ENCODE data around the gene AGXT2. TPM values are rescaled to one million over a fixed set of nuclear protein-coding genes. Genes with fewer than 3 reads are reported as not detected.

Gene AGXT2
- total RNA-seq, 1 experiment from 2014 or later, result not detected

DNA sequence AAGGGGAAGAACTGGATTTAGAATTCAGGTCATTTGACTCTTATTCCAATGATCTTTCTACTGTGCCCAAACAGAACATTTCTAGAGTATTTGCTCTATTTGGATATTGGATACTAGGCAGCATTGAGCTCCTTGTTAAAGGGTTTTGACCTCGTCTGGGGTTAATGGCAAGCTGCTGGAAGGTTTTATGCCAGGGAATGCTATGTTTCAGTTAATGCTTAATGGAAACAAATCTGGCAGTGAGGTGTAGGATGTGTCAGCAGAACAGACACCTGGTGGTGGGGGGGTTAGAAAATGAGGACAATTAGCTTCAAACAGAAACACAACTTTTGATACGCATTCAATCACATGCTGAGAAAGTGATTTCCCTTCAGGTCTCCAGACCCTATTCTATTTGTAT, 51.5 kb downstream of the AGXT2 start:
- Histone ChIP-seq H3K36me3 (ENCODE audit: control insufficient read depth in 1 of 2, insufficient read depth in 2 of 2, low read length in 2 of 2) (no peaks in the 10 kb centered on the region), H3K4me3 (replicated peaks in 1 of 2; ENCODE audit: low read depth in 1 of 2, low read length in 2 of 2) (no peak overlapping the region), H3K9me2 (ENCODE audit: insufficient read depth) (no peaks in the 10 kb centered on the region), H2AFZ (ENCODE audit: low read depth, low read length, poor library complexity, severe bottlenecking) (no peak overlapping the region), H3K4me1 (ENCODE audit: control insufficient read depth in 1 of 2, insufficient read depth in 2 of 2, low read length in 2 of 2) (no peaks in the 10 kb centered on the region), H3K9ac (ENCODE audit: low read length) (no peak overlapping the region), H3K4me2 (ENCODE audit: low read length) (no peak overlapping the region), H3K9me3 (ENCODE audit: control insufficient read depth in 1 of 2, insufficient read depth in 1 of 2, low read depth in 1 of 2, low read length in 2 of 2) (no peaks in the 10 kb centered on the region), H3K27me3 (ENCODE audit: insufficient read depth, low read length) (peaks cover 15% of the 10 kb centered on the region), H3K27ac (ENCODE audit: low read depth, low read length) (no peak overlapping the region), H3K79me2 (ENCODE audit: insufficient read depth, low read length) (no peaks in the 10 kb centered on the region), H4K20me1 (ENCODE audit: insufficient read depth) (no peaks in the 10 kb centered on the region)
- ATAC-seq, result no peak
- POLR2A ChIA-PET, result no interaction called here
- TF ChIP-seq, protein P1, sequence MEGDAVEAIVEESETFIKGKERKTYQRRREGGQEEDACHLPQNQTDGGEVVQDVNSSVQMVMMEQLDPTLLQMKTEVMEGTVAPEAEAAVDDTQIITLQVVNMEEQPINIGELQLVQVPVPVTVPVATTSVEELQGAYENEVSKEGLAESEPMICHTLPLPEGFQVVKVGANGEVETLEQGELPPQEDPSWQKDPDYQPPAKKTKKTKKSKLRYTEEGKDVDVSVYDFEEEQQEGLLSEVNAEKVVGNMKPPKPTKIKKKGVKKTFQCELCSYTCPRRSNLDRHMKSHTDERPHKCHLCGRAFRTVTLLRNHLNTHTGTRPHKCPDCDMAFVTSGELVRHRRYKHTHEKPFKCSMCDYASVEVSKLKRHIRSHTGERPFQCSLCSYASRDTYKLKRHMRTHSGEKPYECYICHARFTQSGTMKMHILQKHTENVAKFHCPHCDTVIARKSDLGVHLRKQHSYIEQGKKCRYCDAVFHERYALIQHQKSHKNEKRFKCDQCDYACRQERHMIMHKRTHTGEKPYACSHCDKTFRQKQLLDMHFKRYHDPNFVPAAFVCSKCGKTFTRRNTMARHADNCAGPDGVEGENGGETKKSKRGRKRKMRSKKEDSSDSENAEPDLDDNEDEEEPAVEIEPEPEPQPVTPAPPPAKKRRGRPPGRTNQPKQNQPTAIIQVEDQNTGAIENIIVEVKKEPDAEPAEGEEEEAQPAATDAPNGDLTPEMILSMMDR (IDR thresholded peaks at IDR 0.05 in 2 of 3, conservative IDR thresholded peaks at IDR 0.05 in 1 of 3; ENCODE audit: borderline replicate concordance in 1 of 3, insufficient read depth in 1 of 3, low read depth in 2 of 3, low read length in 2 of 3), result no peak
- TF ChIP-seq EZH2phosphoT487 (IDR thresholded peaks at IDR 0.05; ENCODE audit: borderline replicate concordance), result no peak
- no TSS peak for BruUV-seq (replicated peaks)
- no peak for DNase-seq (ENCODE audit: low read depth, low spot score)
- CTCF ChIA-PET, result no interaction called here
- RAD21 ChIA-PET (ENCODE audit: low non-redundant PET in 1 of 2, low total read pairs in 2 of 2, uncharacterized antibody in 2 of 2, unreplicated experiment in 2 of 2), result no interaction called here
- intact Hi-C loops (cut with micrococcal nuclease), result no loop called here

DNA sequence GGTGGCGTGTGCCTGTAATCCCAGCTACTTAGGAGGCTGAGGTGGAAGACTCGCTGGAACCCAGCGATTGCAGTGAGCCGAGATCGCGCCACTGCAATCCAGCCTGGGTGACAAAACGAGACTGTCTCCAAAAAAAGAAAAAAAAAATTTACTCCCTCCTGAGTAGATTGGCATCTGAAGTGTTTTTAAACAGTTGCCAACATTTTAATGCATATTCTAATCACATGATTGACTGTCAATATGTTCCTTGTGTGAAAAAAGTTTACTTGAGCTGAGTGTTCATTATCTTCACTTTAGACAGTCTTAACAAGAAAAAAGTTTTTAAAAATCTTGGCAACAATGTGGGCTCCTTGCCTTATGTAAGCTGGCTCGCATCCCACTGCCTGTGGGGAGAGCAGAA, 53.8 kb downstream of the AGXT2 start:
- H3K4me2 ChIP-seq (ENCODE audit: low read length), result no peak overlapping the region
- H3K9ac ChIP-seq (ENCODE audit: low read length), result no peak overlapping the region
- H3K36me3 ChIP-seq (ENCODE audit: control insufficient read depth in 1 of 2, insufficient read depth in 2 of 2, low read length in 2 of 2), result no peaks in the 10 kb centered on the region
- no peaks in the 10 kb centered on the region for H3K79me2 ChIP-seq (ENCODE audit: insufficient read depth, low read length)
- no peak overlapping the region for H2AFZ ChIP-seq (ENCODE audit: low read depth, low read length, poor library complexity, severe bottlenecking)
- no peak overlapping the region for H3K27ac ChIP-seq (ENCODE audit: low read depth, low read length)
- no peaks in the 10 kb centered on the region for H3K4me1 ChIP-seq (ENCODE audit: control insufficient read depth in 1 of 2, insufficient read depth in 2 of 2, low read length in 2 of 2)
- H4K20me1 ChIP-seq (ENCODE audit: insufficient read depth), result no peaks in the 10 kb centered on the region
- ATAC-seq (no peak), DNase-seq (ENCODE audit: low read depth, low spot score) (no peak)
- ChIA-PET CTCF (interaction anchor here (3.7 kb wide), 1 partner anchor 10 kb away, joined by 18 read pairs; no protein-coding TSS in a partner anchor), POLR2A (no interaction called here), RAD21 (ENCODE audit: low non-redundant PET in 1 of 2, low total read pairs in 2 of 2, uncharacterized antibody in 2 of 2, unreplicated experiment in 2 of 2) (no interaction called here)
- H3K4me3 ChIP-seq (replicated peaks in 1 of 2; ENCODE audit: low read depth in 1 of 2, low read length in 2 of 2), result no peak overlapping the region
- H3K27me3 ChIP-seq (ENCODE audit: insufficient read depth, low read length), result peaks cover 15% of the 10 kb centered on the region
- no peaks in the 10 kb centered on the region for H3K9me2 ChIP-seq (ENCODE audit: insufficient read depth)
- intact Hi-C loops (cut with micrococcal nuclease), result no loop called here
- no TSS peak for BruUV-seq (replicated peaks)
- H3K9me3 ChIP-seq (ENCODE audit: control insufficient read depth in 1 of 2, insufficient read depth in 1 of 2, low read depth in 1 of 2, low read length in 2 of 2), result no peaks in the 10 kb centered on the region
- TF ChIP-seq EZH2 (IDR thresholded peaks at IDR 0.05) (no peak), POLR2A (IDR thresholded peaks at IDR 0.05; ENCODE audit: borderline replicate concordance, extremely low read depth, insufficient read depth, insufficient read length) (no peak), YY1 (IDR thresholded peaks at IDR 0.05; ENCODE audit: extremely low read depth, insufficient replicate concordance, low read depth, low read length) (no peak), CEBPB (IDR thresholded peaks at IDR 0.05; ENCODE audit: low read depth) (no peak), FOSL1 (IDR thresholded peaks at IDR 0.05; ENCODE audit: low read depth) (no peak), SRF (IDR thresholded peaks at IDR 0.05; ENCODE audit: low read depth) (no peak), RAD21 (IDR thresholded peaks at IDR 0.05; ENCODE audit: low read depth) (no peak), ZFX (IDR thresholded peaks at IDR 0.05) (no peak), ELF1 (IDR thresholded peaks at IDR 0.05; ENCODE audit: borderline replicate concordance, low read depth) (no peak), SIN3A (IDR thresholded peaks at IDR 0.05; ENCODE audit: low read depth) (no peak), CBX3 (IDR thresholded peaks at IDR 0.05; ENCODE audit: low read depth) (no peak), EZH2phosphoT487 (IDR thresholded peaks at IDR 0.05; ENCODE audit: borderline replicate concordance) (no peak), EGR1 (IDR thresholded peaks at IDR 0.05; ENCODE audit: low read depth) (no peak)
- TF ChIP-seq, protein P2, sequence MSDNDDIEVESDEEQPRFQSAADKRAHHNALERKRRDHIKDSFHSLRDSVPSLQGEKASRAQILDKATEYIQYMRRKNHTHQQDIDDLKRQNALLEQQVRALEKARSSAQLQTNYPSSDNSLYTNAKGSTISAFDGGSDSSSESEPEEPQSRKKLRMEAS (IDR thresholded peaks at IDR 0.05), result no peak
- TF ChIP-seq, protein P3, sequence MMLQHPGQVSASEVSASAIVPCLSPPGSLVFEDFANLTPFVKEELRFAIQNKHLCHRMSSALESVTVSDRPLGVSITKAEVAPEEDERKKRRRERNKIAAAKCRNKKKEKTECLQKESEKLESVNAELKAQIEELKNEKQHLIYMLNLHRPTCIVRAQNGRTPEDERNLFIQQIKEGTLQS (IDR thresholded peaks at IDR 0.05), result no peak
- TF ChIP-seq, protein P4, sequence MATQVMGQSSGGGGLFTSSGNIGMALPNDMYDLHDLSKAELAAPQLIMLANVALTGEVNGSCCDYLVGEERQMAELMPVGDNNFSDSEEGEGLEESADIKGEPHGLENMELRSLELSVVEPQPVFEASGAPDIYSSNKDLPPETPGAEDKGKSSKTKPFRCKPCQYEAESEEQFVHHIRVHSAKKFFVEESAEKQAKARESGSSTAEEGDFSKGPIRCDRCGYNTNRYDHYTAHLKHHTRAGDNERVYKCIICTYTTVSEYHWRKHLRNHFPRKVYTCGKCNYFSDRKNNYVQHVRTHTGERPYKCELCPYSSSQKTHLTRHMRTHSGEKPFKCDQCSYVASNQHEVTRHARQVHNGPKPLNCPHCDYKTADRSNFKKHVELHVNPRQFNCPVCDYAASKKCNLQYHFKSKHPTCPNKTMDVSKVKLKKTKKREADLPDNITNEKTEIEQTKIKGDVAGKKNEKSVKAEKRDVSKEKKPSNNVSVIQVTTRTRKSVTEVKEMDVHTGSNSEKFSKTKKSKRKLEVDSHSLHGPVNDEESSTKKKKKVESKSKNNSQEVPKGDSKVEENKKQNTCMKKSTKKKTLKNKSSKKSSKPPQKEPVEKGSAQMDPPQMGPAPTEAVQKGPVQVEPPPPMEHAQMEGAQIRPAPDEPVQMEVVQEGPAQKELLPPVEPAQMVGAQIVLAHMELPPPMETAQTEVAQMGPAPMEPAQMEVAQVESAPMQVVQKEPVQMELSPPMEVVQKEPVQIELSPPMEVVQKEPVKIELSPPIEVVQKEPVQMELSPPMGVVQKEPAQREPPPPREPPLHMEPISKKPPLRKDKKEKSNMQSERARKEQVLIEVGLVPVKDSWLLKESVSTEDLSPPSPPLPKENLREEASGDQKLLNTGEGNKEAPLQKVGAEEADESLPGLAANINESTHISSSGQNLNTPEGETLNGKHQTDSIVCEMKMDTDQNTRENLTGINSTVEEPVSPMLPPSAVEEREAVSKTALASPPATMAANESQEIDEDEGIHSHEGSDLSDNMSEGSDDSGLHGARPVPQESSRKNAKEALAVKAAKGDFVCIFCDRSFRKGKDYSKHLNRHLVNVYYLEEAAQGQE (IDR thresholded peaks at IDR 0.05; ENCODE audit: low read depth), result no peak

Measured in HCT116 (cell line).